DOHH2 (cell line): ENCODE measurements around the gene SKAP1.

Experiments used
- CTCF ChIP-seq: fragments of 200-600 bp; sonication (generic); IDR thresholded peaks from one replicate; pipeline ENCODE4 v1.5.1; 2014; ENCODE audit warnings: antibody characterized with exemption, mild to moderate bottlenecking, low read depth, low read length; ENCODE audit not compliant: poor library complexity, severe bottlenecking
- EZH2phosphoT487 ChIP-seq: fragments of 200-600 bp; sonication (generic); IDR thresholded peaks from 2 replicates; pipeline ENCODE4 v1.6.1; 2017; ENCODE audit warnings: borderline replicate concordance, mild to moderate bottlenecking, antibody characterized with exemption, low read length, moderate library complexity, mixed read lengths

DNA sequence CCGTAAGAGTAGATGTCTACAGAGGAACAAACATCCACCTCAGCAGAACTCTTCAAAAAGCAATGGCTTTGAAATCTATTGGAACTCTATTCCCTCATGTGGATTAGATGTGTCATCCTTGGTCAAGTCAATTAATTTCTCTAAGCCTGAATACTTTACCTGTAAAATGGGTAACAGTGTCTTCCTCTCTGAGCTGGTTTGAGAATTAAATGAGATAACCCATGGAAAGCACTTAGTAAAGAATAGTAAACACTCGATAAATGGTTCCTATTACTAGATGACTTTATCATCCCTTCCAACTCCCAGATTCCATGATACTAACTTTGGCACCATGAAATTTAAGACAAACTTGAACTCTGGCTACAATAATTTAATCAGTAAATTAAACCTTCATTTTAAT is 89.1 kb downstream of the SKAP1 start:
- TF ChIP-seq CTCF (no peak), EZH2phosphoT487 (no peak)
